ENCODE data around the gene ASB1. TPM values are rescaled to one million over a fixed set of nuclear protein-coding genes. Genes with fewer than 3 reads are reported as not detected.
A peak's percentile ranks its signal among the peaks of the same experiment; 100 is the strongest.

ASB1 gene
- polyA plus RNA-seq, 1 of the 3 experiments (the other 2 are of a cell fraction) = 33.3 TPM

DNA sequence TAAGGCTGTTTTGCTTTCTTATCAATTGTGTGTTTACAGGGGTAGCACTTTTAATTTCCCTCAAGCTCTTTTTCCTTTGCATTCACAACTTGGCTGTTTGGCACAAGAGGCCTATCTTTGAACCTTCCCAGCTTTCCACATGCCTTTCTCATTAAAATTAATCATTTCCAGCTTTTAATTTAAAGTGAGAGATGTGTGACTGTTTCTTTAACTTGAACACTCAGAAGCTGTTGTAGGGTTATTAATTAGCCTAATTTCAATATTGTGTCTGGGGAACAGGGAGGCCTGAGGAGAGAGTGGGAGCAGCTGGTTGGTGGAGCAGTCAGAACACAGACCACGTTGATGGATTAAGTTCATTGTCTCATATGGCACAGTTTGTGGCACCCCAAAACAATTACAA is 4.7 kb downstream of the ASB1 start (continued):
- no peak for TF ChIP-seq CTCF (IDR thresholded peaks at IDR 0.05)
- TF ChIP-seq EZH2phosphoT487 (IDR thresholded peaks at IDR 0.05; ENCODE audit: borderline replicate concordance, low read depth) = no peak
- TF ChIP-seq YY1 (IDR thresholded peaks at IDR 0.05; ENCODE audit: low read depth) = no peak
- TF ChIP-seq TEAD4 (IDR thresholded peaks at IDR 0.05; ENCODE audit: borderline replicate concordance, insufficient read depth) = no peak
- no peak for TF ChIP-seq SIN3A (IDR thresholded peaks at IDR 0.05; ENCODE audit: borderline replicate concordance, low read depth, low read length)
- no peak for TF ChIP-seq POLR2AphosphoS5 (IDR thresholded peaks at IDR 0.05; ENCODE audit: low read depth, low read length)
- TF ChIP-seq, protein P1, sequence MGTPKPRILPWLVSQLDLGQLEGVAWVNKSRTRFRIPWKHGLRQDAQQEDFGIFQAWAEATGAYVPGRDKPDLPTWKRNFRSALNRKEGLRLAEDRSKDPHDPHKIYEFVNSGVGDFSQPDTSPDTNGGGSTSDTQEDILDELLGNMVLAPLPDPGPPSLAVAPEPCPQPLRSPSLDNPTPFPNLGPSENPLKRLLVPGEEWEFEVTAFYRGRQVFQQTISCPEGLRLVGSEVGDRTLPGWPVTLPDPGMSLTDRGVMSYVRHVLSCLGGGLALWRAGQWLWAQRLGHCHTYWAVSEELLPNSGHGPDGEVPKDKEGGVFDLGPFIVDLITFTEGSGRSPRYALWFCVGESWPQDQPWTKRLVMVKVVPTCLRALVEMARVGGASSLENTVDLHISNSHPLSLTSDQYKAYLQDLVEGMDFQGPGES (IDR thresholded peaks at IDR 0.05; ENCODE audit: low read depth, low read length) = no peak
- TF ChIP-seq FOSL2 (IDR thresholded peaks at IDR 0.05; ENCODE audit: borderline replicate concordance, low read depth) = no peak

DNA sequence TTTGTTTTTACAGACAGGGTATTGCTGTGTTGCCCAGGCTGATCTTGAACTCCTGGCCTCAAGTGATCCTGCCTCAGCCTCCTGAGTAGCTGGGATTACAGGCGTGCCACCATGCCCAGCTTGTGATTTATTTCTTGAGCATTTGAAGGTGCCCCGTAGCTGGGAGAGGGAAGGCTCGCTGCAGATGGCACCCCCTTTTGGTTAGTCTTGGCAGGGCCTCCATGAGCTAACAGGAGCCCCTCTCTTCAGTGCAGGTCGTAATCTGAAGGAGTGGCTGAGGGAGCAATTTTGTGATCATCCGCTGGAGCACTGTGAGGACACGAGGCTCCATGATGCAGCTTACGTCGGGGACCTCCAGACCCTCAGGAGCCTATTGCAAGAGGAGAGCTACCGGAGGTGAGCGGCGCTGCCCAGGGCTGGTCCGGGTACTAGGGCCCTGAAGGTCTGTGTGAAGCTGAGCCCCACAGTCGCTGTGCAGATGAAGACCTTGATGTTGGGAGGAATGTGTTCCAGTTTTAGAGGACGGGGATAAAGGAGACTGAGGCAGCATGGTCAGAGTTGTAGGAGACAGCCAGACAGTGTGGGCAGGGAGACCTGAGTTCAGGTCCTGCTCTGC is 6.7 kb downstream of the ASB1 start:
- Histone ChIP-seq H3K27me3 (ENCODE audit: insufficient read depth) (no peaks in the 10 kb centered on the region), H3K9ac (peak overlapping the region; percentile 83), H3F3A (replicated peaks; ENCODE audit: insufficient read depth) (peaks cover 32% of the 10 kb centered on the region), H3K4me2 (peak overlapping the region; percentile 73), H3K27ac (ENCODE audit: low read depth in 2 of 2, low read length in 1 of 2) (peak overlapping the region in 1 of 2 experiments; percentile 99; a peak in 2 of 4 replicates), H2AFZ (ENCODE audit: low read depth) (no peak overlapping the region), H3K9me3 (peaks cover 7% of the 10 kb centered on the region; the same call in 1 of the 2 replicates), H3K79me2 (ENCODE audit: insufficient read depth) (peaks cover 91% of the 10 kb centered on the region), H3K36me3 (replicated peaks in 1 of 2; ENCODE audit: control insufficient read depth in 1 of 2, insufficient read depth in 2 of 2, low read length in 1 of 2) (peaks cover 43 to 75% of the 10 kb centered on the region in 2 experiments), H3K4me3 (ENCODE audit: low read depth in 2 of 2, low read length in 1 of 2) (no peak overlapping the region), H3K9me2 (no peaks in the 10 kb centered on the region), H3K4me1 (ENCODE audit: control insufficient read depth in 1 of 2, insufficient read depth in 2 of 2, low read depth in 1 of 2, low read length in 1 of 2) (peaks cover 1 to 29% of the 10 kb centered on the region in 2 experiments; a peak in 3 of 4 replicates), H4K20me1 (ENCODE audit: insufficient read depth) (no peaks in the 10 kb centered on the region)
- ChIA-PET CTCF (no interaction called here), POLR2A (no interaction called here)
- WGBS (ENCODE audit: low lambda C conversion rate) = 96% methylated on average over 13 of the region's 14 CpGs
- DNase-seq = no peak
- TF ChIP-seq FOSL2 (IDR thresholded peaks at IDR 0.05; ENCODE audit: borderline replicate concordance, low read depth) (no peak), FOXJ3 (CRISPR knock-in tag; IDR thresholded peaks at IDR 0.05) (no peak), MXI1 (IDR thresholded peaks at IDR 0.05; ENCODE audit: low read depth, low read length) (no peak), PBX3 (IDR thresholded peaks at IDR 0.05) (no peak), TEAD4 (IDR thresholded peaks at IDR 0.05; ENCODE audit: borderline replicate concordance, insufficient read depth) (no peak), CTCF (IDR thresholded peaks at IDR 0.05) (no peak), GABPA (IDR thresholded peaks at IDR 0.05; ENCODE audit: low read depth) (no peak), GATA2 (CRISPR knock-in tag; IDR thresholded peaks at IDR 0.05) (no peak), ELF1 (IDR thresholded peaks at IDR 0.05) (no peak), JUND (IDR thresholded peaks at IDR 0.05) (no peak), CHD2 (IDR thresholded peaks at IDR 0.05; ENCODE audit: low read length, partially characterized antibody) (no peak), EZH2phosphoT487 (IDR thresholded peaks at IDR 0.05; ENCODE audit: borderline replicate concordance, low read depth) (no peak)
- TF ChIP-seq, protein P2, sequence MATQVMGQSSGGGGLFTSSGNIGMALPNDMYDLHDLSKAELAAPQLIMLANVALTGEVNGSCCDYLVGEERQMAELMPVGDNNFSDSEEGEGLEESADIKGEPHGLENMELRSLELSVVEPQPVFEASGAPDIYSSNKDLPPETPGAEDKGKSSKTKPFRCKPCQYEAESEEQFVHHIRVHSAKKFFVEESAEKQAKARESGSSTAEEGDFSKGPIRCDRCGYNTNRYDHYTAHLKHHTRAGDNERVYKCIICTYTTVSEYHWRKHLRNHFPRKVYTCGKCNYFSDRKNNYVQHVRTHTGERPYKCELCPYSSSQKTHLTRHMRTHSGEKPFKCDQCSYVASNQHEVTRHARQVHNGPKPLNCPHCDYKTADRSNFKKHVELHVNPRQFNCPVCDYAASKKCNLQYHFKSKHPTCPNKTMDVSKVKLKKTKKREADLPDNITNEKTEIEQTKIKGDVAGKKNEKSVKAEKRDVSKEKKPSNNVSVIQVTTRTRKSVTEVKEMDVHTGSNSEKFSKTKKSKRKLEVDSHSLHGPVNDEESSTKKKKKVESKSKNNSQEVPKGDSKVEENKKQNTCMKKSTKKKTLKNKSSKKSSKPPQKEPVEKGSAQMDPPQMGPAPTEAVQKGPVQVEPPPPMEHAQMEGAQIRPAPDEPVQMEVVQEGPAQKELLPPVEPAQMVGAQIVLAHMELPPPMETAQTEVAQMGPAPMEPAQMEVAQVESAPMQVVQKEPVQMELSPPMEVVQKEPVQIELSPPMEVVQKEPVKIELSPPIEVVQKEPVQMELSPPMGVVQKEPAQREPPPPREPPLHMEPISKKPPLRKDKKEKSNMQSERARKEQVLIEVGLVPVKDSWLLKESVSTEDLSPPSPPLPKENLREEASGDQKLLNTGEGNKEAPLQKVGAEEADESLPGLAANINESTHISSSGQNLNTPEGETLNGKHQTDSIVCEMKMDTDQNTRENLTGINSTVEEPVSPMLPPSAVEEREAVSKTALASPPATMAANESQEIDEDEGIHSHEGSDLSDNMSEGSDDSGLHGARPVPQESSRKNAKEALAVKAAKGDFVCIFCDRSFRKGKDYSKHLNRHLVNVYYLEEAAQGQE (IDR thresholded peaks at IDR 0.05; ENCODE audit: low read depth, low read length) = no peak

Measured in SK-N-SH (cell line).